GM18909 (cell line): ENCODE measurements around the gene TMEM161B.
"Not testable (repeated sequence)": the region's sequence is repeated elsewhere in the genome, so short reads cannot be mapped to it uniquely, and the experiment has no call there.

Experiments
- ATAC-seq: cut with Tn5 transposase; IDR thresholded peaks from one replicate; pipeline ENCODE4 v1.9.1; 2021; ENCODE audit warnings: mild to moderate bottlenecking; ENCODE audit not compliant: unreplicated experiment, poor library complexity

Gene TMEM161B

GRCh38 chr5:88268385-88269184 lies at the start of gene TMEM161B:
TSS of gene TMEM161B (minus strand) at chr5:88268845. CDS start at chr5:88268723, 122 bp downstream.
- ATAC-seq, result peak; percentile 100

- ATAC-seq, result no peak
Observed at GRCh38 chr5:88304356-88304755, 35.7 kb upstream of the TMEM161B start.

- ATAC-seq, result no peak
Observed at GRCh38 chr5:88298425-88298824, 29.8 kb upstream of the TMEM161B start.

GRCh38 chr5:88290801-88291200 lies 22.2 kb upstream of the TMEM161B start:
- no peak for ATAC-seq

- no peak for ATAC-seq
Observed at GRCh38 chr5:88288528-88289197, 20.0 kb upstream of the TMEM161B start.

DNA sequence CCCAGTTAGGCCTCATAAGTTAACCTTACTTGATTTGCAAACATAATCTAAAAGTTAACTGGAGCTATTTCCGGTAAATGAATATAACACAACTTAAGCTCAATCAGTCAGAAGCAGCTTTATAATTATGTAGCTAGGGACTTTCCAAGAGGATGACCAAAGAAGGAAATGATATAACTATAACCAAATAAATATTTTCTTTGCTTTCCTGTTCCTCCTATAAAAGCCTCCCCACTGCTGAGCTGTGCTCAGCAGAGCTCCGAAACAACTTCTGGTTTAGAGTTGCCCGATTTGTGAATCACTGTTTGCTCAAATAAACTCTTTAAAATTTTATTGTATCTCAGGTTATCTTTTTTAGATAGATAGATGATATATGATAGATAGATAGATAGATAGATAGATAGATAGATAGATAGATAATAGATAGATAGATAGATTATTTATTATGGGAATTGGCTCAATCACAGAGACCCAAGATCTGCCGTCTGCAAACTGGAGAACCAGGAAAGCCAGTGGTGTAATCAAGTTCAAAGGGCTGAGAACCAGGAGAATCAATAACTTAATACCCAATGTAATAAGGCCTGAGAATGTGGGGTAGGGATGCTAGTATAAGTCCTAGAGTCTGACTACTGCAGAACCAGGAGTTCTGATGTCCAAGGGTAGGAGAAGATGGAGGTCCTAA lies 19.3 kb upstream of the TMEM161B start:
- ATAC-seq, result no peak

GRCh38 chr5:88287302-88287701 lies 18.7 kb upstream of the TMEM161B start:
- ATAC-seq, result no peak

DNA sequence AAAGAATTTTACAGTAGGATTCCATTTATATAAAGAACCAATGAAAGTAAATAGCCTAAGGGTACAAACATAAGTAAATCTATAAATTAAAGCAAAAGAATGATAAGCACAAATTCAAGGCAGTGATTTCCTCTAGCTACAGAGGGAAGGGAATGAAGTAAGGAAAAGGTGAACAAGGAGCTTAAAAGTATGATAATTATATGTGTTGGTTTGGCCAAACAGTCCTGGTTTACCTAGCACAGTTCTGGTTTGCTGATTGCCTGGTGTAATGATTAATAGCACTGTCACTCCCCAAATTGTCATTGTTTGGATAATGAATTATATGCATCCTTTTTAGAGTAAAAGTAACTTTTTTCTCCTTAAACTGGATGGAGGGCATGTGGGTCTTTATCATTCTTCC lies 15.0 kb upstream of the TMEM161B start:
- ATAC-seq, result no peak

GRCh38 chr5:88281322-88281721 lies 12.7 kb upstream of the TMEM161B start:
- ATAC-seq, result no peak

DNA sequence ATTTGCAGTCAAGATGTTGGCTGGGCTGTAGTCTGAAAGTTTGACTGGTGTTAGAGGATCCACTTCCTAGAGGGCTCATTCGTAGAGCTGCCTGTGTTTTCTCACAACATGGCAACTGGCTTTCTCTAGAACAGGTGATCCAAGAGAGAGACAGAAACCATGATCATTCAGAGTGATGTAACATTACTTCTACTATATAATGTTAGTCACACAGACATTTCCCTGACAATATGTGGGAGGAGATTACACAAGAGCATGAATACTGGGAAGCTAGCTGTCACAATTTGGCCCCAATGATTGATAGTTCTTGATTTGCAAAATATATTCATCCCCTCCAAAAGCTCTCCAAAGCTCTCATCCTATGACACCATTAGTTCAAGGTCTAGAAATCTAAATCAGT lies 10.9 kb upstream of the TMEM161B start:
- no peak for ATAC-seq

GRCh38 chr5:88276378-88276777 lies 7.7 kb upstream of the TMEM161B start:
- ATAC-seq, result no peak

GRCh38 chr5:88275581-88275980 lies 6.9 kb upstream of the TMEM161B start:
- ATAC-seq, result no peak

DNA sequence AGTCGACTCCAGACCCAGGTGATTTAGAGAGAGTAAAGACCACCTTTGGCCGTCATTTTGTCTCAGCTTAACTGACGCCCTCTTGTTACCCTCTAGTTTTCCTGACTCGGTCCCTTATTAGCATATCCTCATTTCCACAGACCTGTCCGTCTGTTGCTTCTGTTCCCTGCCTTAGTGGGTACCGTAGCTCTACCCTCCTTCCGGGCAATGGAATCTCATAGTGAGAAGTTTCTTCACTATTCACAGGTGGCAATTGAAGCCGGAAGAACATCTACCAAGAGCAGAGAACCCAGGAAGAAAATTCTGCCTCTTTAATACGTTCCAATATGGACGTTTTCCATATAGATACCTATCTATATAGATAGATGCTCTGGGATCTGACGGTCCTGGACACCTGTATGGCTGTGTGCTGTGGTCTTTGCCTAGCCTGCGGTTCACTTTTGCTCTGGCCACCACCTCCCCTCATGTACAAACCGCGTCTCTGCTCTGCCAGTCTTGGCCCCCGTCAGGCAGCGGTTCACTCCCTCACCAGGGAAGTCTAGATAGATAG lies 652 bp upstream of the TMEM161B start:
- ATAC-seq, result peak; percentile 12

- ATAC-seq, result not testable (repeated sequence)
Observed at GRCh38 chr5:88264565-88264964, 4.1 kb downstream of the TMEM161B start.

DNA sequence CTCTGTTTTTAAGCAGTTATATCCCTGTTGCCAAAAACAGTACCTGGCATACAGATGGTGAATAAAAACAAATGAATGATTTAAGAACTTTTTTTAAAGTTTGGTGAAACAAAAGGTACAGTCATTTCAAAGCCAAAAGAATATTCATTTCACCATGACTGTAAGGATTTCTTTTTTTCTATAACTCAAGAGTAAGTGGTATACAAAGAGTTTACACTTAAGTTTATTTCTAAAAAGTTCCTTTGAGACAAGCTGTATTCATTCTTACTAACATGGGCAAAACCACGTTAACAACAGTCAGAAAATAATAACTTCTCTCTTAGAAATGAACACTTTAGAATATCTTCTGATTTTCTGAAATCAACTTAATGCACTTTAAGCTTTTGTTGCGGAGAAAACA lies 5.3 kb downstream of the TMEM161B start:
- no peak for ATAC-seq

GRCh38 chr5:88262116-88262515 lies 6.5 kb downstream of the TMEM161B start:
- no peak for ATAC-seq

- ATAC-seq, result no peak
Observed at GRCh38 chr5:88258636-88259035, 10.0 kb downstream of the TMEM161B start.

- ATAC-seq, result no peak
Observed at GRCh38 chr5:88256872-88257271, 11.8 kb downstream of the TMEM161B start.

DNA sequence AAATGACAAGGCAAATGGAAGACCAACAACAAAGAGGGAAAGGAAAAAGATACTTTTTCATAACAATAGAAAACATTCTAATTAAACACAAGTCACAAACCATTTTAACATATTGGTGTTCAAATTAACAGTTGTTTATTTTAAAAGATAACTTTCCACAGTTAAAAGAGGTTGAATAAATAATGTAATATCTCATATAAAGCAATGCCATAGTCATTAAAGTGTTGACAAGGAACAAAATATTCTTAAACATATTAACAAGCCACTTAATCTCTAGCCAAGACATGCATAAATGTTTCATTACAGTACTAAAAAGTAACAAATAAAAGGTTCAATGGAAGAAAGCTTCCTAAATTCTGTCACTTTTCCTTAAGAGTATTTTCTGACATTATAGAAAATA lies 12.6 kb downstream of the TMEM161B start:
- no peak for ATAC-seq

DNA sequence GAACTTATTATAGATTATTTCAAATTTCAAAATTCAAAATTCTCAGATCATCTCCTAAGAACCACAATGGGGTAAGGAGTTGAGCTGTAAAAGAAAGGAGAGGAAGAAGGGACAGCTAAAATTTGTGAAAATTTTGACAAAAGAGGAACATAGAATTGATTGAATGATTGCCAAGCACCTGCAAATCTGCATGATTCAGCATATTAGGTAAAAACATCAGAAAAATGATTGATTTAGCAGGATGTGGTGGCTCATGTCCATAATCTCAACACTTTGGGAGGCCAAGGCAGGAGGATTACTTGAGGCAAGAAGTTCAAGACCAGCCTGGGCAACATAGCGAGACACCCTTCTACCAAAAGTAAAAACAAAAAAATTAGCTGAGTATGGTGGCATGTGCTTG lies 14.3 kb downstream of the TMEM161B start:
- no peak for ATAC-seq
